Esophagus muscularis mucosa (tissue), 3 donors: ENCODE results near the gene SH3BP5.

Source experiments
- POLR2AphosphoS5 ChIP-seq, 2 donors: sonication (generic); formaldehyde crosslinking; IDR thresholded peaks; one replicate each; pipeline ENCODE4 v1.6.1; 2017; ENCODE audit warnings: antibody characterized with exemption in 2 of 2
- TF ChIP-seq, protein P1 (sequence below), 3 experiments: fragments of 200-600 bp in 2 of 3; fragments of 450-650 bp in 1 of 3; sonication (generic) in 2 of 3; IDR thresholded peaks; one replicate each; pipeline ENCODE4 v1.5.1; 2017 to 2019; ENCODE audit warnings: antibody characterized with exemption in 3 of 3, mild to moderate bottlenecking in 2 of 3, moderate library complexity in 1 of 3

DNA sequence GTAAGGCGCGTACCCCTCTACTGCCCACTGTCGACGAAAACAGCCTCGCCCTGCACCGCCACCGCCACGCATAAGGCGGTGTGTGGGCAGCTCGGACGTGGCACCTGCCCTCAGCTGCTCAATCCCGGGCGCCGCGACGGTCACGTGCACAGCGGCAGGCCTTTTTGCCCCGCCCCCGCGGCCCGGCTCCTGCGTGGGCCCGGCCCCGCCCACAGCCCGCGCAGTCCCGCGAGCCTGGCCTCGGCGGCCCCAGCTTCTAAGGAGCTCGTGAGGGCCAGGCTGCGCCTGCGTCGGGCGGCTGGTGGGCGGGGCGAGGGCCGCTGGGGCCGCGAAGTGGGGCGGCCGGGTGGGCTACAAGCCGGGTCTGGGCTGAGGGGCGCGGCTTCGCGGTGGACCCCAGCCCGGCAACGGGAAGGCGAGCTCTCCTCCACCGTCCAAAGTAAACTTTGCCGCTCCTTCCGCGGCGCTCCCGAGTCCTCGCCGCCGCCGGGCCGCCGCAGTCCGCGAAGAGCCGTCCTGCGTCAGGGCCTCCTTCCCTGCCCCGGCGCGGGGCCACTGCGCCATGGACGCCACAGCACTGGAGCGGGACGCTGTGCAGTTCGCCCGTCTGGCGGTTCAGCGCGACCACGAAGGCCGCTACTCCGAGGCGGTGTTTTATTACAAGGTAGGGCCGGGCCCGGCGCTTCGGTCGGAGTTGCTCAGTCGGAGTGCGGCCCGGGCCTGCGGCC is 126.3 kb downstream of the SH3BP5 start, which contains the start of gene CAPN7:
- TF ChIP-seq, protein P1, sequence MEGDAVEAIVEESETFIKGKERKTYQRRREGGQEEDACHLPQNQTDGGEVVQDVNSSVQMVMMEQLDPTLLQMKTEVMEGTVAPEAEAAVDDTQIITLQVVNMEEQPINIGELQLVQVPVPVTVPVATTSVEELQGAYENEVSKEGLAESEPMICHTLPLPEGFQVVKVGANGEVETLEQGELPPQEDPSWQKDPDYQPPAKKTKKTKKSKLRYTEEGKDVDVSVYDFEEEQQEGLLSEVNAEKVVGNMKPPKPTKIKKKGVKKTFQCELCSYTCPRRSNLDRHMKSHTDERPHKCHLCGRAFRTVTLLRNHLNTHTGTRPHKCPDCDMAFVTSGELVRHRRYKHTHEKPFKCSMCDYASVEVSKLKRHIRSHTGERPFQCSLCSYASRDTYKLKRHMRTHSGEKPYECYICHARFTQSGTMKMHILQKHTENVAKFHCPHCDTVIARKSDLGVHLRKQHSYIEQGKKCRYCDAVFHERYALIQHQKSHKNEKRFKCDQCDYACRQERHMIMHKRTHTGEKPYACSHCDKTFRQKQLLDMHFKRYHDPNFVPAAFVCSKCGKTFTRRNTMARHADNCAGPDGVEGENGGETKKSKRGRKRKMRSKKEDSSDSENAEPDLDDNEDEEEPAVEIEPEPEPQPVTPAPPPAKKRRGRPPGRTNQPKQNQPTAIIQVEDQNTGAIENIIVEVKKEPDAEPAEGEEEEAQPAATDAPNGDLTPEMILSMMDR (IDR thresholded peaks at IDR 0.05), result peak; percentile 44 to 60 (median 47)
- TF ChIP-seq POLR2AphosphoS5 (IDR thresholded peaks at IDR 0.05), result peak; percentile 94 to 98
